ENCODE data around the gene NAALADL2.
"Not testable (repeated sequence)": the region's sequence is repeated elsewhere in the genome, so short reads cannot be mapped to it uniquely, and the experiment has no call there.

Gene NAALADL2

GRCh38 chr3:175422744-175423143 is 563.6 kb downstream of the NAALADL2 start:
- DNase-seq (ENCODE audit: low read depth in 3 of 3) = no peak

GRCh38 chr3:175423848-175424247 is 564.7 kb downstream of the NAALADL2 start:
- not testable (repeated sequence) for DNase-seq (ENCODE audit: low read depth in 3 of 3)

- DNase-seq (ENCODE audit: low read depth in 3 of 3) = no peak
Measured at GRCh38 chr3:175426805-175427204, 567.7 kb downstream of the NAALADL2 start.

GRCh38 chr3:175428466-175428865 is 569.3 kb downstream of the NAALADL2 start:
- DNase-seq (ENCODE audit: low read depth in 3 of 3) = no peak

GRCh38 chr3:175430983-175431773 is 572.0 kb downstream of the NAALADL2 start:
- no peak for DNase-seq (ENCODE audit: low read depth in 3 of 3)

DNA sequence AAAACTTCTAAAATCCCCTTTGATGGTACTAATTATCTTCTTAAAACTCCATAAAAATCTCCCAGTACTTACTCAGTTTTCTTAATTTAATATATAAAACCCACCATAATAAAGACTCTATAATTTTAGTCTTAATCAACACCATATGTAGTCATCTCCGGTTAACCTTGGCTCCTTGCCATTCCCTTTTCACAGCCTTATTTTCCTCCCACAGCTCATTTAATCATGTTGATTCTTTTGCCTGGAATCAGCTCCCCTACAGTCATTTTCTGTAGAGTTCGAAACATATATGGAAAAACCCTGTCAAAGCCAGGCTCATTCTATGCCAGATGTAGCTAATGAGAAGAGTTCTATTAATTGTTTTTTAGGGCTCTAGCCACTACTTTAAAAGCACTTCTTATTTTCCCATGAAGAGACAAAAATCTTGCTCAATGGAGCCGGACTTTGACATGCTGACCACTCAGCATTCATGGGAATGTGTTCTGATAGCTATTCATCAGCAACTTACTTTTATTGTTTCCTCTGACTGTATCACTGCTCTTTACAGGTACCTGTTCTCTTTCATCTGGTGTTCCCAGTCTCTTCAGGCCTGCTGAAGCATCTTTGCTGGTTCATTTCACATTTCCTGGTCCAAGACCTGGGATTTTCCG is 573.4 kb downstream of the NAALADL2 start:
- no peak for DNase-seq (ENCODE audit: low read depth in 3 of 3)

- no peak for DNase-seq (ENCODE audit: low read depth in 3 of 3)
Measured at GRCh38 chr3:175433026-175433674, 574.0 kb downstream of the NAALADL2 start.

DNA sequence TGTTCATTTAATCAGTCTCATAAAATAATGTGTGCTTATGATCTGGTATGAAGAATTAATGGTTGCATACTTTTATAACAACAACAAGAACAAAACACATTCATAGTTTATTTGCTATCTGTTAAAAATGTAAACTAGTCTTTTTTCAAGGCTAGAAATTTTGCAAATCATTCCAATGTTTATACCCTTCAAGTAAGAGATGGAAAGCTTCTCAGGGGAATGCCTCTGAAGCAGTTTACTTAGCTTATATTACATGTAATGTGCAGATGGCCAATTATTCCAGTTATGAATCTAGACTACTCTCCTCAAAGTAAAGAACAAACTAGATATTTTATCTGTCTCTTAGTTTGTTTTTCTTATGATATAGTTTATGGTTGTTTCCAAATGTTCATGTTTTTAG is 575.4 kb downstream of the NAALADL2 start:
- no peak for DNase-seq (ENCODE audit: low read depth in 3 of 3)

GRCh38 chr3:175443682-175444081 is 584.5 kb downstream of the NAALADL2 start:
- DNase-seq (ENCODE audit: low read depth in 3 of 3) = no peak

- no peak for DNase-seq (ENCODE audit: low read depth in 3 of 3)
Measured at GRCh38 chr3:175445741-175446140, 586.6 kb downstream of the NAALADL2 start.

DNA sequence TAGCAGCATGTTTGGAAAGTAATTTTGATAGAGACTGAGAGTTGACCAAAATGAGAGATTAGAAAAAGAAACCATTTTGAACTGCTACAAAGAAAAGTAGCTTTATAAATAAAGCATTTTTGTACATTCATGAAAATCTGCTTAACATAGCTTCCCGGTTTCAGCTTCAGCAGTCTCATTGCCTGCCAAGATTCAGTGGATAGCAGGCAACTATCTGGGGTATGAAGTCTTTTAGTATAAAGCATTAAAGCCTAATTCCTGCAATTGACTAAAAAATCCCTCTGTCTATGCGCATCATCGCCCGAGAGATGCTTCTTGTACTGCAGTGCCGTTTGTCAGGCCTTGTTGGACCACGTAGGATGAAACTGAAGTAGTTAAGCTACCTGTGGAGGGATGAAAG is 588.4 kb downstream of the NAALADL2 start:
- no peak for DNase-seq (ENCODE audit: low read depth in 3 of 3)

DNA sequence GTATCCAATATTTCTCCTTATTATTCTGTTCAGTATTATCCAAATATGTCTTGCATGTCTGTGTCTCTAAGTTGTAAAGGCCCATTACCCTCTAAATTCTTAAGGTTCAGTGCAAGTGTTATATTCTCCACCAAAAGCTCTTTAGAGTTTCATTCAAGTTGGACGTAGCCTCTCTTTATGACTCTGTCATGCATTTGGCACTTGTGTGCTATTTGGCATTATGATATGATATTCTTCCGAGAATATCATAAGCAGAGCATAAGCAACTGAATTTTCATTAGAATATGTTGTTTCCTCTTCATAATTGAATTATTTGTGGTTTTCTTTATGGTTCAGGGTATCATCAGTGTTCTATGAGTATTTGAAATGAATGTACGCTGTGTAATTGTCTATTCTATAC is 594.2 kb downstream of the NAALADL2 start:
- no peak for DNase-seq (ENCODE audit: low read depth in 3 of 3)

- DNase-seq (ENCODE audit: low read depth in 3 of 3) = no peak
Measured at GRCh38 chr3:175456466-175456865, 597.3 kb downstream of the NAALADL2 start.

DNA sequence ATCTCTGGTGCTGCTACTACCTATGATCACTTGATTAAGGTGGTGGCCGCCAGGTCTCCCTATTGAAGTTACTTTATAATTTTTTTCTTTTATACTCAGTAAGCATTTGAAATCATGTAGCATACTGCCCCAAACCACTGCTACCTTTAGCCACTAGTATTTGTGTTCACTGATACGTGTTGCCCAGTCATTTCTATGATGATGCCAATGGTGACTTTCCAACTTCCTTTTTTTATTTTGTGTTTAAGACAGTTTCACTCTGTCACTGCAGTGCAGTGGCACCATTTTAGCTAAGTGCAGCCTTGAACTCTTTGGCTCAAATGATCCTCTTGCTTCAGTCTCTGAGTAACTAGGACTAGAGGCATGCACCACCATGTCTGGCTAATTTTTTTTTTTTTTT is 598.2 kb downstream of the NAALADL2 start:
- no peak for DNase-seq (ENCODE audit: low read depth in 3 of 3)

DNA sequence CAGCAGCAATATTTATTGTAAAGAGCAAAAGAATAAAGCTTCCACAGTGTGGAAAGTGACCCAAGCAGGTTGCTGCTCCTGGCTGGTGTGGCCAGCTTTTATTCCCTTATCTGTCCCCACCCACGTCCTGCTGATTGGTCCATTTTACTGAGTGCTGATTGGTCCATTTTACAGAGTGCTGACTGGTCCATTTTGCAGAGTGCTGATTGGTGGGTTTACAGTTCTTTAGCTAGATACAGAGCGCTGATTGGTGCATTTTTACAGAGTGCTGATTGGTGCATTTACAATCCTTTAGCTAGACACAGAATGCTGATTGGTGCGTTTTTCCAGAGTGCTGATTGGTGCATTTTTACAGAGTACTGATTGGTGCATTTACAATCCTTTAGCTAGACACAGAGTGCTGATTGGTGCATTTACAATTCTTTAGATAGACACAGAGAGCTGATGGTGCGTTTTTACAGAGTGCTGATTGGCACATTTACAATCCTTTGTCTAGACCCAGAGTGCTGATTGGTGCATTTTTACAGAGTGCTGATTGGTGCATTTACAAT is 601.8 kb downstream of the NAALADL2 start:
- DNase-seq (ENCODE audit: low read depth in 3 of 3) = not testable (repeated sequence)

- no peak for DNase-seq (ENCODE audit: low read depth in 3 of 3)
Measured at GRCh38 chr3:175464362-175464761, 605.2 kb downstream of the NAALADL2 start.

DNA sequence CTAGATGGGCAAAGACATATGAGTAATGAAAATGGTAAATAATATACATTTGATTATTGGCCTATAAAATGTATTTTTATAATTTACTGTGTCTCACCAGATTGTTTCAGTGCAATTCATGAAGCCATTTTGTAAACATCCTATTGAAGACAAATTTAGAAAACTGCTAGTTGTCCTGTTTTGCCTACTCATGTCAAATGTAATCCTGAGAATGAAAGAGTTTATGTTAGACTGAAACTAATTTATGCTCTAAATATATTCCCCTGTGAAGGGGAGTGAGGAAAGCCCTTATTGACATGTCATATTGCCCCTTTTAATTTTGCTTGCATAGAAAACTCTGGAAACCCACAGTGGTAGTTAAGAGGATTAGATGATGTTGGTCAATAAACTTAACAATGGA is 610.0 kb downstream of the NAALADL2 start:
- DNase-seq (ENCODE audit: low read depth in 3 of 3) = no peak

- no peak for DNase-seq (ENCODE audit: low read depth in 3 of 3)
Measured at GRCh38 chr3:175475765-175476164, 616.6 kb downstream of the NAALADL2 start.

DNA sequence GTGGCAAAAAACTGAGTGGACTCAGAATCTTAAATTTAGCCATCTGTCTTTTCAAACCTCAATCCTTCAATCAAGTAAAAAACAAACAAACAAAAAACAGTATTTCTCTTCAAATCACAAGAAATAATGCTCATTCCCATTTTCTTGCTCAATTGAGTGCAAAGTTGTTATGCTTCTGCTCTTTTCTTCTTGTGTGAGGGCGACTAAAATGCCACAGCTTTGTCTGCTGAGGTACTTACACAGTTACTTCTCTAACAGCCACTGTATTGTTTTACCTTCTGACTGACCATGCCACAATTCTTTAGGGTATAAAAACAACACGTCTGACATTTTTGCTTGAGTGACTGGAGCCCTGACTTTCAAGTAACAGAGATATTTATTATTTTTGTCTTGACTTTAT is 617.4 kb downstream of the NAALADL2 start:
- no peak for DNase-seq (ENCODE audit: low read depth in 3 of 3)

- DNase-seq (ENCODE audit: low read depth in 3 of 3) = no peak
Measured at GRCh38 chr3:175477651-175478224, 618.6 kb downstream of the NAALADL2 start.

- DNase-seq (ENCODE audit: low read depth in 3 of 3) = no peak
Measured at GRCh38 chr3:175478301-175478700, 619.2 kb downstream of the NAALADL2 start.

DNA sequence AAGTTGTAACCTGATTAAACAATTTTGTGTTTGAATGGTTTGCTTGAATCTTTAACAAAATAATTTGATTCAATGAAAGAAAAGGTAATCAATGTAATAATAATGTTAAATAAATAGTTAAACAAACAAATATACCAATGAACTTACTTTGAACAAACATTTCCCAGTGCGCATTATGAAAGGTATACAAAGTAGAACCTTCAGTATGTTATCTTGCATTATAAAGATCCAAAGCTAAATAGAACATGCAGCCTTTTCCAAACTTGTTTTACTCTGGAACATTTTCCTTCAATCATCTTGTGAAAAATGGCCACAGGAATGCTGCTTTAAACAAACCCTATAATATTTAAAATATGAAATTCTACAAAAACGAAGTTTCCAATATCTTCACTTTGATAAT is 620.0 kb downstream of the NAALADL2 start:
- DNase-seq (ENCODE audit: low read depth in 3 of 3) = no peak
